Neural cell (in vitro differentiated cells): ENCODE measurements around the gene CNTNAP2. TPM values are rescaled to one million over a fixed set of nuclear protein-coding genes. Genes with fewer than 3 reads are reported as not detected.

Experiments used
- H2AFZ ChIP-seq: fragments of 200-600, 300-800 bp; sonication (generic), shearing (Covaris generic); 2 replicates; pipeline ENCODE4 v1.6.0; 2014; ENCODE audit warnings: low read depth, mild to moderate bottlenecking, antibody characterized with exemption, low read length, moderate library complexity
- H3F3A ChIP-seq: fragments of 200-600 bp; shearing (Covaris generic); 2 replicates; pipeline ENCODE4 v1.6.1; 2016; ENCODE audit warnings: mild to moderate bottlenecking, moderate library complexity, mixed read lengths, antibody characterized with exemption, low read length; ENCODE audit not compliant: insufficient read depth, poor library complexity, severe bottlenecking
- H3K27ac ChIP-seq: fragments of 200-600, 300-800 bp; sonication (generic), shearing (Covaris generic); 2 replicates; pipeline ENCODE4 v1.5.1; 2014; ENCODE audit warnings: mild to moderate bottlenecking, low read length, moderate library complexity
- H3K27me3 ChIP-seq: fragments of 300-800, 200-600 bp; sonication (generic), shearing (Covaris generic); 2 replicates; pipeline ENCODE4 v1.6.0; 2014; ENCODE audit warnings: mild to moderate bottlenecking, low read depth, low read length, moderate library complexity; ENCODE audit not compliant: insufficient read depth
- H3K36me3 ChIP-seq: fragments of 300-800, 200-600 bp; sonication (generic), shearing (Covaris generic); 2 replicates; pipeline ENCODE4 v1.5.1; 2014; ENCODE audit warnings: mild to moderate bottlenecking, antibody characterized with exemption, low read length, moderate library complexity; ENCODE audit not compliant: insufficient read depth
- H3K4me2 ChIP-seq: fragments of 300-800, 200-600 bp; sonication (generic), shearing (Covaris generic); 2 replicates; pipeline ENCODE4 v1.6.0; 2014; ENCODE audit warnings: mild to moderate bottlenecking, low read length
- H3K4me3 ChIP-seq: fragments of 300-800, 200-600 bp; sonication (generic), shearing (Covaris generic); 2 replicates; pipeline ENCODE4 v1.5.1; 2014; ENCODE audit warnings: mild to moderate bottlenecking, low read length, moderate library complexity
- H3K79me2 ChIP-seq: fragments of 200-600 bp; shearing (Covaris generic); replicated peaks from 2 replicates; pipeline ENCODE4 v1.6.0; 2014; ENCODE audit warnings: mild to moderate bottlenecking, low read length, moderate library complexity; ENCODE audit not compliant: insufficient read depth
- H3K9ac ChIP-seq: fragments of 300-800, 200-600 bp; sonication (generic), shearing (Covaris generic); 2 replicates; pipeline ENCODE4 v1.6.1; 2016; ENCODE audit warnings: mild to moderate bottlenecking, low read length, mixed read lengths
- H3K9me2 ChIP-seq: fragments of 200-600 bp; shearing (Covaris generic); 2 replicates; pipeline ENCODE4 v1.6.1; 2016; ENCODE audit warnings: mild to moderate bottlenecking, low read length, mixed read lengths; ENCODE audit not compliant: insufficient read depth
- H3K9me3 ChIP-seq: fragments of 200-600, 300-800 bp; sonication (generic), shearing (Covaris generic); 2 replicates; pipeline ENCODE4 v1.6.1; 2016; ENCODE audit warnings: mild to moderate bottlenecking, mixed run types, low read length, moderate library complexity, mixed read lengths
- H4K20me1 ChIP-seq: fragments of 200-600 bp; shearing (Covaris generic); 2 replicates; pipeline ENCODE4 v1.6.1; 2016; ENCODE audit warnings: mild to moderate bottlenecking, mixed run types; ENCODE audit not compliant: insufficient read depth
- CTCF ChIP-seq: fragments of 450-650 bp; IDR thresholded peaks from 2 replicates; pipeline ENCODE4 v1.5.1; 2014; ENCODE audit warnings: antibody characterized with exemption, mild to moderate bottlenecking, moderate library complexity; ENCODE audit not compliant: poor library complexity, severe bottlenecking
- EP300 ChIP-seq: fragments of 450-650 bp; conservative IDR thresholded peaks from 2 replicates; pipeline ENCODE4 v1.6.1; 2014; ENCODE audit warnings: antibody characterized with exemption, mild to moderate bottlenecking, moderate library complexity; ENCODE audit not compliant: poor library complexity, severe bottlenecking
- EZH2 ChIP-seq: fragments of 200-600, 300-800 bp; shearing (Covaris generic), sonication (generic); IDR thresholded peaks from 2 replicates; pipeline ENCODE4 v1.6.1; 2014; ENCODE audit warnings: antibody characterized with exemption, low read length, borderline replicate concordance, mild to moderate bottlenecking; ENCODE audit not compliant: insufficient read depth, poor library complexity, severe bottlenecking
- MXI1 ChIP-seq: fragments of 450-650 bp; conservative IDR thresholded peaks from 2 replicates; pipeline ENCODE4 v1.6.1; 2014; ENCODE audit warnings: antibody characterized with exemption, mild to moderate bottlenecking; ENCODE audit not compliant: poor library complexity, severe bottlenecking
- POLR2AphosphoS5 ChIP-seq: IDR thresholded peaks from 2 replicates; pipeline ENCODE4 v1.6.1; 2012
- RAD21 ChIP-seq: fragments of 450-650 bp; conservative IDR thresholded peaks from 2 replicates; pipeline ENCODE4 v1.6.1; 2014; ENCODE audit warnings: antibody characterized with exemption, mild to moderate bottlenecking, moderate library complexity
- REST ChIP-seq: IDR thresholded peaks from 2 replicates; pipeline ENCODE4 v1.6.1; 2012; ENCODE audit warnings: borderline replicate concordance
- SMC3 ChIP-seq: fragments of 450-650 bp; conservative IDR thresholded peaks from 2 replicates; pipeline ENCODE4 v1.6.1; 2014; ENCODE audit warnings: antibody characterized with exemption, mild to moderate bottlenecking, moderate library complexity; ENCODE audit not compliant: poor library complexity
- TAF1 ChIP-seq: IDR thresholded peaks from 2 replicates; pipeline ENCODE4 v1.6.1; 2012; ENCODE audit warnings: low read depth
- polyA plus RNA-seq: library from polyadenylated mRNA; depleted of rRNA; stranded (reverse); fragments of >200 nt; gene quantifications from 2 replicates; pipeline ENCODE4 v1.2.3, GENCODE V29; 2014

Gene CNTNAP2
- polyA plus RNA-seq, 1 donor from 2014 or later, result 276 TPM

- Histone ChIP-seq H3K27ac (no peak overlapping the region), H3K9ac (no peak overlapping the region), H3K4me3 (no peak overlapping the region), H3K36me3 (no peaks in the 10 kb centered on the region), H2AFZ (no peak overlapping the region), H3K4me2 (no peak overlapping the region), H3K27me3 (no peaks in the 10 kb centered on the region), H3K9me2 (no peaks in the 10 kb centered on the region), H3F3A (no peaks in the 10 kb centered on the region), H4K20me1 (no peaks in the 10 kb centered on the region), H3K9me3 (no peaks in the 10 kb centered on the region), H3K79me2 (no peaks in the 10 kb centered on the region)
- TF ChIP-seq RAD21 (no peak), SMC3 (no peak), EZH2 (no peak), EP300 (no peak), CTCF (no peak), TAF1 (no peak), POLR2AphosphoS5 (no peak), REST (no peak), MXI1 (no peak)
Observed at GRCh38 chr7:147022056-147022455, 905.5 kb downstream of the CNTNAP2 start.

- H3K27me3 ChIP-seq, result no peaks in the 10 kb centered on the region
- TF ChIP-seq POLR2AphosphoS5 (no peak), RAD21 (no peak), EP300 (no peak), MXI1 (no peak), TAF1 (no peak), REST (no peak), SMC3 (no peak), CTCF (no peak), EZH2 (no peak)
Observed at GRCh38 chr7:147023440-147023839, 906.8 kb downstream of the CNTNAP2 start.

More at GRCh38 chr7:147023440-147023839, 906.8 kb downstream of the CNTNAP2 start:
- Histone ChIP-seq H3K79me2 (no peaks in the 10 kb centered on the region), H3F3A (no peaks in the 10 kb centered on the region), H3K36me3 (no peaks in the 10 kb centered on the region), H3K9me3 (no peaks in the 10 kb centered on the region), H4K20me1 (no peaks in the 10 kb centered on the region), H3K4me2 (no peak overlapping the region), H3K9ac (no peak overlapping the region), H3K27ac (no peak overlapping the region), H3K4me3 (no peak overlapping the region), H3K9me2 (no peaks in the 10 kb centered on the region), H2AFZ (no peak overlapping the region)
